Cardiac muscle cell (in vitro differentiated cells and primary cell): ENCODE results near the gene RAB43. TPM values are rescaled to one million over a fixed set of nuclear protein-coding genes. Genes with fewer than 3 reads are reported as not detected.
"Not testable (repeated sequence)": the region's sequence is repeated elsewhere in the genome, so short reads cannot be mapped to it uniquely, and the experiment has no call there.

ENCODE experiments used
- DNase-seq, 2 donors: peaks; one replicate each; pipeline versions ENCODE4 v3.0.0 to v3.0.0-alpha.2; 2010 to 2017; ENCODE audit warnings: low read depth in 1 of 2, low spot score in 1 of 2
- H3K27ac ChIP-seq: fragments of 200-600 bp; sonication (generic); 2 replicates; pipeline ENCODE4 v1.5.1; 2016
- H3K27me3 ChIP-seq: fragments of 200-600 bp; sonication (generic); 2 replicates; pipeline ENCODE4 v1.6.0; 2016; ENCODE audit warnings: control low read depth
- H3K36me3 ChIP-seq: fragments of 200-600 bp; sonication (generic); 2 replicates; pipeline ENCODE4 v1.5.1; 2016; ENCODE audit warnings: control low read depth
- H3K4me1 ChIP-seq: fragments of 200-600 bp; sonication (generic); 2 replicates; pipeline ENCODE4 v1.8.1; 2017; ENCODE audit warnings: low read depth, mild to moderate bottlenecking, mixed run types
- H3K4me3 ChIP-seq: fragments of 200-600 bp; sonication (generic); 2 replicates; pipeline ENCODE4 v1.5.1; 2016; ENCODE audit warnings: mild to moderate bottlenecking
- H3K9me3 ChIP-seq: fragments of 200-600 bp; sonication (generic); 2 replicates; pipeline ENCODE4 v1.5.1; 2017; ENCODE audit warnings: low read depth, mild to moderate bottlenecking, control low read depth
- polyA plus RNA-seq: library from polyadenylated mRNA; unstranded; fragments of >200 nt; fragmentation: Nextera tagmentation; extraction: Ambion mirVana; gene quantifications from 2 replicates; pipeline ENCODE4 v1.2.1, GENCODE V29; 2016
- total RNA-seq: library from RNA; depleted of rRNA; stranded (reverse); fragments of >200 nt; gene quantifications from 2 replicates; pipeline ENCODE4 v1.2.3, GENCODE V29; 2016
- TF ChIP-seq, protein P1 (sequence below): IDR thresholded peaks from 2 replicates; pipeline ENCODE4 v1.5.1; 2012; ENCODE audit warnings: low read depth, mild to moderate bottlenecking, low read length

The RAB43 gene
- total and polyA plus RNA-seq, 2 experiments from 2014 or later = 8.5 to 11.4 TPM

DNA sequence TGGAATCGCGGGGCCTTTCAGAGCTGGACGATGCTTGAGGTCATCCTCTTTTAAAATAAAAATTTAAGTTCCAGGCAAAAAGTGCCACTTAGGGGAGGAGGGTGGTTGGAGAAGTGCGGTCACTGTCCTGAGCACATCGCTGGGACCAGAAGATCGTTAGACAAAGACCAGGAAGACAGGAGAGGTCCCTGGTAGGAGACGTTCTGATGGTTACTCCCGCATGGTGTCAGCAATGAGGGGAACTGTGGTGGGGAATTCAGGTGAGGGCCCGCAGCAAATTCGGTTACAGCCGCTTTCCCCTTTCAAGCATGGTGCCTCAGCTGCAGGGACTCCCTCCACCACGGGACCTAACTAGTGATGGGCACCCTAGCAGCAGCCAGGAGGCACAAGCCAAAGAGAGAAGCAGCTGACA is 40.3 kb upstream of the RAB43 start:
- Histone ChIP-seq H3K36me3 (peaks cover 11% of the 10 kb centered on the region), H3K4me1 (peaks cover 7% of the 10 kb centered on the region), H3K9me3 (no peaks in the 10 kb centered on the region), H3K4me3 (peak overlapping the region; percentile 76), H3K27me3 (no peaks in the 10 kb centered on the region), H3K27ac (peak overlapping the region; percentile 98)
- DNase-seq = peak in 1 of 2 donors; percentile 21
- TF ChIP-seq, protein P1, sequence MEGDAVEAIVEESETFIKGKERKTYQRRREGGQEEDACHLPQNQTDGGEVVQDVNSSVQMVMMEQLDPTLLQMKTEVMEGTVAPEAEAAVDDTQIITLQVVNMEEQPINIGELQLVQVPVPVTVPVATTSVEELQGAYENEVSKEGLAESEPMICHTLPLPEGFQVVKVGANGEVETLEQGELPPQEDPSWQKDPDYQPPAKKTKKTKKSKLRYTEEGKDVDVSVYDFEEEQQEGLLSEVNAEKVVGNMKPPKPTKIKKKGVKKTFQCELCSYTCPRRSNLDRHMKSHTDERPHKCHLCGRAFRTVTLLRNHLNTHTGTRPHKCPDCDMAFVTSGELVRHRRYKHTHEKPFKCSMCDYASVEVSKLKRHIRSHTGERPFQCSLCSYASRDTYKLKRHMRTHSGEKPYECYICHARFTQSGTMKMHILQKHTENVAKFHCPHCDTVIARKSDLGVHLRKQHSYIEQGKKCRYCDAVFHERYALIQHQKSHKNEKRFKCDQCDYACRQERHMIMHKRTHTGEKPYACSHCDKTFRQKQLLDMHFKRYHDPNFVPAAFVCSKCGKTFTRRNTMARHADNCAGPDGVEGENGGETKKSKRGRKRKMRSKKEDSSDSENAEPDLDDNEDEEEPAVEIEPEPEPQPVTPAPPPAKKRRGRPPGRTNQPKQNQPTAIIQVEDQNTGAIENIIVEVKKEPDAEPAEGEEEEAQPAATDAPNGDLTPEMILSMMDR = no peak

DNA sequence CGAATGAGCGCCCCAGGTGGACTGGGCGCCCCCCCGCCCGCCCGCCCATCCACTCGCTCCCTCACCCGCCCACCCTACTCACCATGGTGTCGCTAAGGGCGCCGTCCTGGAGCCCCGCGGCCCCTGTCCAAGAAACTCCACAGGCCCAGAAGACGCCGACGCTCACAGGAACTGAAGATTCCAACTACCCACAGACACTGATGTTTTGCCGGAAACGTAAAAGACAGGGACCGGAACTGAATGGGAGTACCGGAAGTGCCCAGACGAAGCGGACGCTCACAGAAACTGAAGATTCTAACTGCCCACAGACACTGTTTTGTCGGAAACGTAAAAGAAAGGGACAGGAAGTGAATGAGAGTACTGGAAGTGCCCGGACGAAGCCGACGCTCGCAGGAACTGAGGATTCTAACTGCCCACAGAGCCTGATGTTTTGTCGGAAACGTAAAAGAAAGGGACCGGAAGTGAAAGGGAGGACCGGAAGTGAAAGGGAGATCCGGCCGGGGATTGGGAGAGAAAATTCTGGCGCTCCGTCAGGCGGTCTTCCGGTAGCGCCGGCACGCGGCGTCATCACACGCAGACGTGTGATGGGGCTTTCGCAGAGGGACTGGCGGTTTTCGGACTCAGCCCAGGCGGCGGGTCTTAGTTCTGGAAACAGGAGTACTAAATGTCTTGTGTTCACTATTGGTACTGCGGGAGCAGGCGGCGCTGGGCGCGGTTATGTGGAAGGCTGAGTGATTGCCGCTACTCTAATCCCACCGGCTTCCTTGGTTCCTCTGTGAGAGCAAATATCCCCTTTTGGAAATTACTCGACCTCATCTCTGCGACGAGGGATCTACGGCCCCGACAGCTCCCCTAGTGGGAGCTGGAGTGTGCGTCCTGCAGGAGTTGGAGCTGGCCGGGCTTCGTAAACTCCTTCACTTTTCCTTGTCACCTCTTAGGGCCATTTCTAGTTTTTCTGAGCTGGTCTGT is 39.6 kb upstream of the RAB43 start, which contains the start of gene ISY1:
ISY1 (minus strand) TSS at position 173 of the 969 bp plus-strand sequence; CDS start at position 85, 88 bp downstream.
- Histone ChIP-seq H3K36me3 (peaks cover 16% of the 10 kb centered on the region), H3K9me3 (no peaks in the 10 kb centered on the region), H3K27ac (peak within 1 kb of the TSS; percentile 98), H3K4me1 (peaks cover 7% of the 10 kb centered on the region), H3K27me3 (no peaks in the 10 kb centered on the region), H3K4me3 (peak within 1 kb of the TSS; percentile 76)
- TF ChIP-seq, protein P1 = peak; percentile 89
- peak; percentile 94 to 98 for DNase-seq

DNA sequence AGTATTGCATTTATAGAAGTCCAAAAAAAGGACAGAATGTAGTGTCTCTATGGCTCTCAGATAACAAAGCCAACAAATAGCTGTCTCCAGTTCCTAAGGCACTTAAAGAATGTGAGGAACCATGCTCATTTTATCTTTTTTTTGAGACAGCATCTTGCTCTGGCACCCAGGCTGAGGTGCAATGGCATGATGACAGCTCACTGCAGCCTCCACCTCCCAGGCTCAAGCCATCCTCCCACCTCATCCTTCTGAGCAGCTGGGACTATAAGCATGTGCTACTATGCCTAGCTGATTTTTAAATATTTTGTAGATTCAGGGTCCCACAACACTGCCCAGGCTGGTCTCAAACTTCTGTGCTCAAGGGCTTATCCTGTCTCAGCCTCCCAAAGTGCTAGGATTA is 23.2 kb upstream of the RAB43 start:
- H3K4me1 ChIP-seq = no peaks in the 10 kb centered on the region

DNA sequence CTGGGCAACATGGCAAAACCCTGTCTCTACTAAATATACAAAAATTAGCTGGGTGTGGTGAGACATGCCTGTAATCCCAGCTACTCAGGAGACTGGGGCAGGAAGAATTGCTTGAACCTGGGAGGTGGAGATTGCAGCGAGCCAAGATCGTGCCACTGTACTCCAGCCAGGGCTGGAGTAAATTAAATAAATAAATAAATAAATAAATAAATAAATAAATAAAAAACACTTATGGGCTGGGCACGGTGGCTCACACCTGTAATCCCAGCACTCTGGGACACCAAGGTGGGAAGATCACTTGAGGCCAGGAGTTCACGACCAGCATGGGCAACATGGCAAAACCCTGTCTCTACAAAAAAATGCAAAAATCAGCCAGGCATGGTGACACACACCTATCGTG is 19.4 kb upstream of the RAB43 start:
- H3K9me3 ChIP-seq, DNase-seq, H3K27me3 ChIP-seq, H3K4me1 ChIP-seq, H3K4me3 ChIP-seq, H3K27ac ChIP-seq: not testable (repeated sequence)
- peaks cover 33% of the 10 kb centered on the region for H3K36me3 ChIP-seq

More for the DNA sequence above, 23.2 kb upstream of the RAB43 start:
- TF ChIP-seq, protein P1 = no peak
- Histone ChIP-seq H3K27me3 (no peaks in the 10 kb centered on the region), H3K27ac (no peak overlapping the region), H3K36me3 (peaks cover 31% of the 10 kb centered on the region), H3K4me3 (no peak overlapping the region), H3K9me3 (no peaks in the 10 kb centered on the region)
- DNase-seq = no peak

DNA sequence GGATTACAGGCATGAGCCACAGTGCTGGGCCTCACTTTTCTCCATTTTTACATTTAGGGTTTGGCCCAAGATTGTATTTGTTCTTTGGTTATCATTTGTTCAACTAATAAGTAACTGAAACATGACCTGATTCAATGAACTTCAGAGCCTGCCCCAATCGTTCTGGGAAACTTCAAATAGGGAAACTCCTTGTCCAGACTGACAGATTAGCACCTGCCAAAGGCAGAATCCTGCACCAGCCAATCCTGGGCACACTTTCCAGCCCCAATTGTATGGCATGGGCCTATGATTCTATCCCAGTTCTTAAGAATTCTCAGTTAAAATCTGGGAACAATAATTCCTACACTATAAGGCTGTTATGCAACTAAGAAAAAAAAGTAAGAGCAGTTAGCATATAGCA is 18.3 kb upstream of the RAB43 start:
- no peak overlapping the region for H3K4me3 ChIP-seq
- no peak overlapping the region for H3K27ac ChIP-seq
- H3K4me1 ChIP-seq = no peaks in the 10 kb centered on the region
- DNase-seq = no peak
- TF ChIP-seq, protein P1 = no peak
- H3K9me3 ChIP-seq = no peaks in the 10 kb centered on the region
- peaks cover 28% of the 10 kb centered on the region for H3K36me3 ChIP-seq
- no peaks in the 10 kb centered on the region for H3K27me3 ChIP-seq

DNA sequence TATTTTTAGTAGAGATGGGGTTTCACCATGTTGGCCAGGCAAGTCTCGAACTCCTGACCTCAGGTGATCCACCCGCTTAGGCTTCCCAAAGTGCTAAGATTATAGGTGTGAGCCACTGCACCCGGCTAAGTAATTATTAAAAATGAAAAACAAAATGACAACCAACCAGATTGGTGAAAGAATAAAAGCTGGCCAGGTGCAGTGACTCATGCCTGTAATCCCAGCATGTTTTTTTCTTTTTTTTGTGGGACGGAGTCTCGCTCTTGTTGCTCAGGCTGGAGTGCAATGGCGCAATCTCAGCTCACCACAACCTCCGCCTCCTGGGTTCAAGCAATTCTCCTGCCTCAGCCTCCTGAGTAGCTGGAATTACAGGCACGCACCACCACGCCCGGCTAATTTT is 14.7 kb upstream of the RAB43 start:
- H3K4me1 ChIP-seq, H3K27me3 ChIP-seq, H3K4me3 ChIP-seq, H3K27ac ChIP-seq, DNase-seq, H3K9me3 ChIP-seq: not testable (repeated sequence)
- H3K36me3 ChIP-seq = peaks cover 37% of the 10 kb centered on the region
